Small intestine (tissue), 7 donors: ENCODE data around the gene C19orf38. TPM values are rescaled to one million over a fixed set of nuclear protein-coding genes. Genes with fewer than 3 reads are reported as not detected.

Source experiments
- DNase-seq, 2 donors: peaks; one replicate each; pipeline versions ENCODE4 v3.0.0 to v3.0.0-alpha.2; 2013
- FAIRE-seq: peaks from 2 replicates; lab custom pipeline; 2012; peaks lifted over from hg19 to GRCh38; lab: Jason Lieb, UNC
- H3K27ac ChIP-seq, 3 donors: one replicate each; pipeline ENCODE4 v1.5.1; 2013; ENCODE audit warnings: low read length in 2 of 3, mild to moderate bottlenecking in 2 of 3, control low read depth in 1 of 3, inconsistent platforms in 1 of 3, low read depth in 1 of 3, moderate library complexity in 1 of 3
- H3K27me3 ChIP-seq, 3 donors: one replicate each; pipeline ENCODE4 v1.6.1; 2013; ENCODE audit warnings: low read length in 3 of 3, inconsistent platforms in 1 of 3; ENCODE audit not compliant: control insufficient read depth in 3 of 3, insufficient read depth in 3 of 3
- H3K36me3 ChIP-seq, 3 donors: one replicate each; pipeline ENCODE4 v1.6.1; 2013; ENCODE audit warnings: low read length in 3 of 3, inconsistent platforms in 1 of 3, low read depth in 1 of 3, mild to moderate bottlenecking in 1 of 3, moderate library complexity in 1 of 3; ENCODE audit not compliant: control insufficient read depth in 3 of 3, insufficient read depth in 2 of 3
- H3K4me1 ChIP-seq, 3 donors: one replicate each; pipeline ENCODE4 v1.6.1; 2013; ENCODE audit warnings: low read length in 2 of 3, inconsistent platforms in 1 of 3, low read depth in 1 of 3, mild to moderate bottlenecking in 1 of 3, moderate library complexity in 1 of 3; ENCODE audit not compliant: control insufficient read depth in 3 of 3, insufficient read depth in 2 of 3
- H3K4me3 ChIP-seq, 3 donors: one replicate each; pipeline ENCODE4 v1.5.1; 2013; ENCODE audit warnings: low read length in 3 of 3, control low read depth in 1 of 3, inconsistent platforms in 1 of 3, low read depth in 1 of 3, mild to moderate bottlenecking in 1 of 3, moderate library complexity in 1 of 3
- H3K9me3 ChIP-seq, 2 donors: one replicate each; pipeline ENCODE4 v1.6.1; 2013; ENCODE audit warnings: low read depth in 1 of 2, low read length in 1 of 2; ENCODE audit not compliant: control insufficient read depth in 2 of 2, insufficient read depth in 1 of 2
- WGBS, 3 donors: extraction: QIAGEN DNeasy Blood & Tissue Kit; methylation state at CpG; one replicate each; pipeline ENCODE4 v1.1.7; 2013; 5-methylcytosine and 5-hydroxymethylcytosine counted together
- polyA plus RNA-seq, 4 donors: library from polyadenylated mRNA; stranded (reverse) in 3 of 4; unstranded in 1 of 4; fragments of 200-250 nt in 3 of 4; fragments of 120-200 nt in 1 of 4; gene quantifications; one replicate each; pipeline versions ENCODE4 v1.2.1 to v1.2.3, GENCODE V29; 2013
- donor health status: healthy with polysubstance abuse.
- donor health status: control.
- donor health status: control.
- donor health status: Bipolar disorder and iron deficiency.
- donor health status: healthy.

C19orf38 gene
- polyA plus RNA-seq, 4 donors: 1.1 to 2.6 (median 1.8) TPM

DNA sequence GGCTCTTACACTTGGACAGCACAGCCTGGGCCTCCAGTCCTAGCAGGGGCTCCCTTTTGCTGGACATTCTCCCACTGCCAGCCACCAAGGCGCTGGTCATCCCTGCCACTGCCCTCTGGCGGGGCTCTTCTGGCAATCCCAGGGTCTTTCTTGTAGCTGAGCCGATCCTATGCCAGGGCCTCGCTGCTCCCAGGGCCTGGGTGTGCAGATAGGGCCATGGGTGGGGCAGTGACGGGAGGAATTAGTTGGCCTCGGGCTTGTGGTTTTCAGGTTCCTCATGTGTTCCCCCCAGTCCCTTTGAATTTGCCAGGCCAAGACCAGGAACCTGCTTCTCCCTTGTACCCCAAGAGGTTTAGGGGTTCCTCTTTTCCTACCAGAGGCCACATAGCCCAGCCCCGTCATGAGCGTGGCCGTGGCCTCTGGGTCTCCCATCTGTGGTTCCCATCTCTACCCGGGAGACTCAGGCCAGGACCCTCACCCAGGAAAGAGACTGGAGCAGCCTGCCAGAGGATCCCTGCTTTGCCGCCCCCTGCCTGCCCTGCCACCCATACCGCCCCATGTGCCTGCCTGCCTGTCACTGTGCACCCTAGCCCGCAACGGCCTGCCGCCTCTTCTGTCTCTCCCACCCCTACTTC lies 38.4 kb upstream of the C19orf38 start:
- no peak for DNase-seq
- H3K36me3 ChIP-seq: peaks cover 11 to 90% (median 17%) of the 10 kb centered on the region in 3 donors
- H3K4me3 ChIP-seq: no peak overlapping the region

DNA sequence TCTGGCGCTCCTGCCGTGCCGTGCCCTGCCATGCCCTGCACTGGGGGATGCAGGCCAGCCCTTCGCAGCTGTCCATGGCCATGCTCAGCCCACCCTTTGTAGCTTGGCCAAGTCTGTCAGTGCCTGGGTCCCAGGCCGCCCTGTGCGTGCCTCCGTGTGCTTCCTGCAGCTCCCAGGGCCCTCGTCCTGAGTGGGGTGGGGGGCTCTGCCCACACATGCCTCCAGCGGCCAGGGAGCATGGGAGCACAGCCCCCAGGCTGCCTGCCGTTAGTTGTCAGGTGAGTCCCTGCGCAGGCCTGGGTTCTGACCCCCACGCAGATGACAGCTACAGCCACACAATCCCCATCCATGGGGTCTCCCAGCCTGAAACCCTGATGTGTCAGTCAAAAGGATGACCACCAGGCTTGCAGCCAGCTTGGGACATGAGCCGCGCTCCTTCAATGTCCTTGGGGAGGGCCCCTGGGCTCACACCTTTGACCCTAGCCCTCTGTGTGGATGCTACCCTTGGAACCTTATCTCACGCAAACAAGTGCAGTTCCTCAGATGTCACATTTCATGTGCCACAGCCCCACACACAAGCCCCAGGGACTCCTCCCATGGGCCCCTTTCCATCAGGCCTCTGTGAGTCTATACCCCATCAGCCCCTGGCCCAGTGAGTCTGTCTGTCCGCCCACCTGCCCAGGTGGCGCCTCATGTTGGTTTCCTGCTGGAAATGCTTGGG lies 36.7 kb upstream of the C19orf38 start:
- Histone ChIP-seq H3K36me3 (peaks cover 7 to 93% (median 20%) of the 10 kb centered on the region in 3 donors), H3K4me1 (peaks cover 0 to 4% (median 0%) of the 10 kb centered on the region in 3 donors)
- WGBS, 3 donors: 93 to 97% (median 95%) methylated on average over 13 to 17 of the region's 17 CpGs

More for the DNA sequence above, 38.4 kb upstream of the C19orf38 start:
- no peaks in the 10 kb centered on the region for H3K9me3 ChIP-seq
- peaks cover 0 to 4% (median 0%) of the 10 kb centered on the region in 3 donors for H3K4me1 ChIP-seq
- no peaks in the 10 kb centered on the region for H3K27me3 ChIP-seq
- 86 to 91% (median 89%) methylated on average over 14 to 15 of the region's 15 CpGs for WGBS, 3 donors
- peak overlapping the region in 1 of 3 donors; percentile 71 for H3K27ac ChIP-seq
- FAIRE-seq: no peak

DNA sequence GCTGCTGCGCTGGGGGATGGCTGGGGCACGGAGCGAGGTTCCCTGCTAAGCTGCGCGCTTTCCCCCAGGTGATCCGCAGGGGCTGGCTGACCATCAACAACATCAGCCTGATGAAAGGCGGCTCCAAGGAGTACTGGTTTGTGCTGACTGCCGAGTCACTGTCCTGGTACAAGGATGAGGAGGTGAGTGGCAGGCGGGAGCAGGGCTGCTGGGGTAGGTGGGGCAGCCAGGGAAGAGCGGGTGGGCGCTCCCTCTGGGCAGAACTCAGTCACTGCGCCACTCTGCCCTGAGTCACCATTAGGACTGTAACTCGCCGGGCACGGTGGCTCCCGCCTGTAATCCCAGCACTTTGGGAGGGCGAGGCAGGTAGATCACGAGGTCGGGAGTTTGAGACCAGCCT lies 36.0 kb upstream of the C19orf38 start:
- H3K27ac ChIP-seq: no peak overlapping the region
- H3K9me3 ChIP-seq: no peaks in the 10 kb centered on the region
- WGBS, 3 donors: 97 to 98% (median 97%) methylated on average over 19 of the region's 19 CpGs
- H3K36me3 ChIP-seq: peaks cover 4 to 93% (median 25%) of the 10 kb centered on the region in 3 donors
- no peak for FAIRE-seq
- no peak overlapping the region for H3K4me3 ChIP-seq
- no peak for DNase-seq
- peaks cover 0 to 4% (median 0%) of the 10 kb centered on the region in 3 donors for H3K4me1 ChIP-seq
- no peaks in the 10 kb centered on the region for H3K27me3 ChIP-seq

More for the DNA sequence above, 36.7 kb upstream of the C19orf38 start:
- no peak overlapping the region for H3K4me3 ChIP-seq
- no peaks in the 10 kb centered on the region for H3K9me3 ChIP-seq
- H3K27me3 ChIP-seq: no peaks in the 10 kb centered on the region
- DNase-seq: no peak
- no peak for FAIRE-seq
- no peak overlapping the region for H3K27ac ChIP-seq

DNA sequence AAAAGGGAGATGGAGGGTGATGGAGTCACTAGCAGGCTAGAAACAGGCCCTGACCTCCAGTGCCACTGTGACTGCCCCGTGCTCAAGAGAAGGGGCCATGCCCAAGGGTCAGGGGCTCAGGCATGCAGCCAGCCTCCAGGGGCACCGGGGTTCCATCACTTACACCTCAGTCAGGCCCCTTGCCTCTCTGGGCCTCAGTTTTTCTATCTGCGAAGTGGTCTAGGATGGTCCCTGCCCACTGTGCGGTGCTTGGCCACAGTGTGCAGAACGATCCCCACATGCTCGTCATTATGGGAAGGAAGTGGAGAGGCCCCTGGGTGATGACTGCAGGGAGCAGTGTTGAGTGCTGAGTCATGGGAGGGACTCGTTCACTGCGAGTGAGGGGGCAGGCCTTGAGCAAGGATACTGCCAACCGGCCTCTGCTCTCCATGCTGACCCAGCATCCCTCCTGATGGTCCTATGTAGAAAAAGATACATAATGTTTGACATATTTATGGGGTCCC lies 35.3 kb upstream of the C19orf38 start:
- Histone ChIP-seq H3K4me3 (no peak overlapping the region), H3K9me3 (no peaks in the 10 kb centered on the region), H3K27me3 (no peaks in the 10 kb centered on the region), H3K36me3 (peaks cover 6 to 93% (median 27%) of the 10 kb centered on the region in 3 donors), H3K4me1 (peaks cover 0 to 4% (median 0%) of the 10 kb centered on the region in 3 donors), H3K27ac (peak overlapping the region in 1 of 3 donors; percentile 71)
- no peak for DNase-seq
- WGBS, 3 donors: 61 to 85% (median 65%) methylated on average over 9 of the region's 9 CpGs
- no peak for FAIRE-seq

DNA sequence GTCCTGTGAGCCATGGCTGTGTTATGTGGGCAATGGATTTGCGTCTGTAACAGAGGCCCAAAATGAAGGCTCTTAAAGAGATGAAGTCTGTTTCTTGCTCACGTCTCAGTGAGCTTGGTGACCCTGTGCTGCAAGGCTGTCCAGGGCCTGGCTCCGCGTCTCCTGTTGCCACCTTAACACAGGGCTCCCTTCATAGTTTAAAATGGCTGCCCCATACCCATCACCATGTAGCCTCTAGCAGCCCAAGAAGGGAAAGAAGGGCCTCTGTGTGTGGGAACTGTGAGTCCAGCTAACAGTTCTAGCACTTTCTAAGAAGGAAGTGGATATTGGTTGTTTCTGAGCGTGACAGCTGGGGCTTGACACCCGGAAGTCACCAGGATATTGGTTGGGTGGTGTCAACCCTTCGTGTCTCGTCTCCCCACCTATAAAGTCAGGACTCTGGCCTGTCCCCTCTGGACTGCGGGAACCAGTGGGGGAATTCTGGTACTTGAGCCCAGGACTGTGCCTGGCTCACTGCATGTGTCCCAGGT lies 33.1 kb upstream of the C19orf38 start:
- WGBS, 3 donors: 92 to 99% (median 93%) methylated on average over 9 of the region's 9 CpGs
- FAIRE-seq: no peak
- Histone ChIP-seq H3K27me3 (no peaks in the 10 kb centered on the region), H3K9me3 (no peaks in the 10 kb centered on the region), H3K4me1 (no peaks in the 10 kb centered on the region), H3K4me3 (no peak overlapping the region), H3K27ac (no peak overlapping the region), H3K36me3 (peaks cover 13 to 97% (median 21%) of the 10 kb centered on the region in 3 donors)
- DNase-seq: no peak

GRCh38 chr19:10815969-10816644 lies 32.1 kb upstream of the C19orf38 start:
- Histone ChIP-seq H3K27ac (peak overlapping the region in 1 of 3 donors; percentile 81), H3K9me3 (no peaks in the 10 kb centered on the region), H3K27me3 (no peaks in the 10 kb centered on the region), H3K36me3 (peaks cover 23 to 97% (median 24%) of the 10 kb centered on the region in 3 donors), H3K4me1 (no peaks in the 10 kb centered on the region), H3K4me3 (peak overlapping the region in 1 of 3 donors; percentile 39)
- DNase-seq: no peak
- WGBS, 3 donors: 90 to 96% (median 90%) methylated on average over 21 of the region's 21 CpGs
- FAIRE-seq: no peak

DNA sequence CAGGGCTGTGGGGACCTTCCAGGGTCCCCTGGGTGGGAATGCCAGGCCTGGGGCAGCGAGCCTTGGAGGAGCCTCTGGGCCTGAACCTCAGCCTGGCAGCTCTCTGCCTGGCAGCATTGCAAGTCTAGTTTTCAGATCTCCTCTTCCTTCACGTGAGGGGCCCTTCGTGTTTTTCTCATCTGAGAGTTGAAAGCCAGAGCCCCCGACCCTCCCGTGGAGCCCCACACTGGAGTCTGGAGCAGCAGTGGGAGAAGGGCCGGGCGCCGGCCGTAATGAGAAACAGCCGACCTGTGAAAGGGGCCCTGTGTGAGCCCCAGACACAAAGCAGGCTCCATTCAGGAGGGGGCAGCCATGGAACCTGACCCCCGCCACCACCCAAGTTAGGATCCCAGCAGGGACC lies 31.5 kb upstream of the C19orf38 start:
- FAIRE-seq (no peak), DNase-seq (no peak)
- peak overlapping the region in 1 of 3 donors; percentile 39 for H3K4me3 ChIP-seq
- H3K27me3 ChIP-seq: no peaks in the 10 kb centered on the region
- WGBS, 3 donors: 79 to 97% (median 91%) methylated on average over 11 of the region's 11 CpGs
- H3K27ac ChIP-seq: peak overlapping the region in 2 of 3 donors; percentile 45 to 81
- no peaks in the 10 kb centered on the region for H3K9me3 ChIP-seq
- no peaks in the 10 kb centered on the region for H3K4me1 ChIP-seq
- peaks cover 23 to 97% (median 26%) of the 10 kb centered on the region in 3 donors for H3K36me3 ChIP-seq
